ENCODE data around the gene TMEM235.
A peak's percentile ranks its signal among the peaks of the same experiment; 100 is the strongest.

Gene TMEM235

GRCh38 chr17:78230996-78231935 is at the start of gene TMEM235:
TSS of gene TMEM235 (plus strand) at chr17:78231631. CDS start at chr17:78232024, 393 bp downstream.
- DNase-seq, result no peak

GRCh38 chr17:78182504-78182903 is 48.9 kb upstream of the TMEM235 start:
- DNase-seq, result no peak

- no peak for DNase-seq
Measured at GRCh38 chr17:78183916-78184315, 47.5 kb upstream of the TMEM235 start.

- DNase-seq, result no peak
Measured at GRCh38 chr17:78184351-78184750, 47.1 kb upstream of the TMEM235 start.

- no peak for DNase-seq
Measured at GRCh38 chr17:78184868-78185267, 46.6 kb upstream of the TMEM235 start.

- no peak for DNase-seq
Measured at GRCh38 chr17:78185981-78186691, 45.3 kb upstream of the TMEM235 start.

- peak; percentile 94 for DNase-seq
Measured at GRCh38 chr17:78186692-78187595, 44.5 kb upstream of the TMEM235 start, which contains the start of the genes AFMID and TK1. TSS of gene AFMID (plus strand) at chr17:78187362. CDS start at chr17:78187371, 9 bp downstream. TSS of gene TK1 (minus strand) at chr17:78187052. CDS start at chr17:78186994, 58 bp downstream.

GRCh38 chr17:78196716-78197115 is 34.7 kb upstream of the TMEM235 start:
- DNase-seq, result no peak

- DNase-seq, result no peak
Measured at GRCh38 chr17:78197147-78197832, 34.1 kb upstream of the TMEM235 start.

- no peak for DNase-seq
Measured at GRCh38 chr17:78200451-78200850, 31.0 kb upstream of the TMEM235 start.

GRCh38 chr17:78202666-78203065 is 28.8 kb upstream of the TMEM235 start:
- no peak for DNase-seq

GRCh38 chr17:78204387-78205123 is 26.9 kb upstream of the TMEM235 start:
- DNase-seq, result no peak

GRCh38 chr17:78205124-78205775 is 26.2 kb upstream of the TMEM235 start:
- no peak for DNase-seq

GRCh38 chr17:78206298-78206697 is 25.1 kb upstream of the TMEM235 start:
- no peak for DNase-seq

- DNase-seq, result no peak
Measured at GRCh38 chr17:78208486-78208885, 22.9 kb upstream of the TMEM235 start.

GRCh38 chr17:78210111-78210510 is 21.3 kb upstream of the TMEM235 start:
- DNase-seq, result no peak

- no peak for DNase-seq
Measured at GRCh38 chr17:78211032-78211431, 20.4 kb upstream of the TMEM235 start.

GRCh38 chr17:78214016-78214705 is 17.3 kb upstream of the TMEM235 start, which contains the start of gene BIRC5:
TSS of gene BIRC5 (plus strand) at chr17:78214253. CDS start at chr17:78214317, 64 bp downstream.
- DNase-seq, result peak; percentile 39

GRCh38 chr17:78214706-78215061 is 16.7 kb upstream of the TMEM235 start:
- DNase-seq, result no peak
